GM10248 (cell line): ENCODE data around the gene NANOGP8.

Experiments
- CTCF ChIA-PET: fragments of 300-600 bp; sonication (Branson Sonifier 250); formaldehyde crosslinking; extraction: SDS; loops from one replicate; lab custom pipeline; 2021; ENCODE audit warnings: antibody characterized with exemption; lab: Yijun Ruan, JAX
- POLR2A ChIA-PET: fragments of 350-650 bp; sonication (Branson Sonifier 250); formaldehyde crosslinking; extraction: SDS; loops from one replicate; lab custom pipeline; 2020; ENCODE audit warnings: antibody characterized with exemption; lab: Yijun Ruan, JAX
- DNase-seq: peaks from one replicate; pipeline ENCODE4 v3.0.0; 2012; ENCODE audit errors: extremely low spot score
- CTCF ChIP-seq: IDR thresholded peaks from 2 replicates; pipeline ENCODE4 v1.5.1; 2012; ENCODE audit warnings: mild to moderate bottlenecking, low read depth; ENCODE audit errors: extremely low read depth, missing control alignments, control extremely low read depth

The NANOGP8 gene

GRCh38 chr15:35115155-35115725 lies 30.1 kb upstream of the NANOGP8 start:
- POLR2A ChIA-PET: no interaction called here
- no peak for TF ChIP-seq CTCF
- DNase-seq: no peak
- CTCF ChIA-PET: no interaction called here

- no peak for TF ChIP-seq CTCF
- POLR2A ChIA-PET: no interaction called here
- CTCF ChIA-PET: no interaction called here
- DNase-seq: no peak
Measured at GRCh38 chr15:35112346-35112745, 27.3 kb upstream of the NANOGP8 start.

DNA sequence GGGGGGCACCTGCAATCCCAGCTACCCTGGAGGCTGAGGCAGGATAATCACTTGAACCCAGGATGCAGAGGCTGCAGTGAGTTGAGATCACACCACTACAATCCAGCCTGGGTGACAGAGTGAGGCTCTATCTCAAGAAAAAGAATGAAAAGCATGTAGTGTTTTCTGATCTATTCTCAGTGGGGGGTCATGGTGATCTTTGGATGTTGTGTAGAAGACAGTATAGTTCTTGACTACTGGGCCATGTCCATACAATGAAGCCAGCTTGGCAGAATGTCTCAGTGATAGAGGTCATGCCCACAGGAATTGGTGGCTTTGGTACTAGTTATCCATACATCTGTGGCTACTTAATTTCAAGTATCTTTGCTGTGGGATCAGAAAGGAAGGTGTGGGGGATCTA lies 26.8 kb upstream of the NANOGP8 start:
- POLR2A ChIA-PET: no interaction called here

DNA sequence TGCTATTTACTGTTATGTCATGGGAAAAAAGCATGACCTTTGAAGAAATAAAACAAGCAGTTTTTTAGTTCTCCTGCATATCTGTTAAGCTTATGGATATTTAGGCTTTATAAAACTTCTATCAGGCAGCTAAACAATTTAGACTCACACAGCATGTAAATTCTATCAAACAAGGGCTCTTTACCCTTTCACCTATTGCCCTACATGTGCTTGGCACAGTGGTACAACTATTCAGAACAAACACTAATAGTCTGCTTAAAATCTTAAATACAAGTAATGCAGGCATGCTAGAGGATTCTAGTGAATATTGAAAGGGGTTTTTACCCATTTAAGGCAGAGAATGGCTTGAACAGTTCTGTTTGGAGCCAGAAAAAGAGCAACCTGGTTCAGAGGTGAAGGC lies 23.4 kb upstream of the NANOGP8 start:
- no peak for DNase-seq
- TF ChIP-seq CTCF: no peak
- POLR2A ChIA-PET: no interaction called here
- CTCF ChIA-PET: interaction anchor here (1.5 kb wide), 1 partner anchor 336 kb away, joined by 3 read pairs; no protein-coding TSS in a partner anchor

More for the DNA sequence above, 26.8 kb upstream of the NANOGP8 start:
- no peak for TF ChIP-seq CTCF
- no peak for DNase-seq
- CTCF ChIA-PET: no interaction called here

- DNase-seq: no peak
- ChIA-PET CTCF (no interaction called here), POLR2A (no interaction called here)
- TF ChIP-seq CTCF: no peak
Measured at GRCh38 chr15:35107561-35107960, 22.5 kb upstream of the NANOGP8 start.

GRCh38 chr15:35107122-35107521 lies 22.0 kb upstream of the NANOGP8 start:
- no peak for DNase-seq
- ChIA-PET POLR2A (no interaction called here), CTCF (no interaction called here)
- no peak for TF ChIP-seq CTCF

DNA sequence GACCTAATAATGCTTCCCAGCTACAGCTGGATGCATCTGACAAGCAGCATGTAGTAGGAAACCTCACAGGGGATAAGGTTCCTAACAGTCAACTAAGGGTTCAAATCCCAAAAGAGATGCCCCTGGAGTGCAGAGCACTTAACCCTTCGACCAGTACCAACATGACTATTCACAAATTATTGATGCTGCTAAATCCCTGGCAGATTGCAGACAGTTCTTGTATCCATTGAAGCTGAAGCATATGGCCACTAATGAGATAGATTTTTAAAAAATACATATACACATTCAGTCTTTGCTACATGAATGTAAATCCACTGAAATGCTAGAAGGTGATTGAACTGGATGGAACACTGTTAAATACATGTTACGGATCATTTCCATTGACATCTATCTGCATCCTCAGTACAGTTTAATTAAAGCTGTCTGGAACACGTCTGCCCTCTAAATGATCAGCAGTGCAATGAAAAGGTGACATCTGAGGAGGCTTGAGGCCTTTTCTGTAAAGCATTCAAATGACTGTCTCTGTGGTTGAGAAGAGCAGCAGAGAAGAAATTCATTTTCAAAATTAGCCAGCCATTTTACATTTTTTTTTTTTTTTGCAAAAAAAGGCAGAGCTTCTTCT lies 19.5 kb upstream of the NANOGP8 start:
- ChIA-PET CTCF (no interaction called here), POLR2A (no interaction called here)
- no peak for DNase-seq
- no peak for TF ChIP-seq CTCF
